Panc1 (cell line): ENCODE results near the gene ZFP92.

Experiments used
- POLR2AphosphoS5 ChIP-seq: IDR thresholded peaks from 2 replicates; pipeline ENCODE4 v1.6.1; 2012; ENCODE audit warnings: mild to moderate bottlenecking, low read depth, low read length, moderate library complexity
- TCF7L2 ChIP-seq: IDR thresholded peaks from 2 replicates; pipeline ENCODE4 v1.6.1; 2011; ENCODE audit warnings: mild to moderate bottlenecking, low read depth, low read length, inconsistent platforms
- TF ChIP-seq, protein P1 (sequence below): fragments of 450-650 bp; IDR thresholded peaks from 2 replicates; pipeline ENCODE4 v1.5.1; 2017; ENCODE audit warnings: mild to moderate bottlenecking
- TF ChIP-seq, protein P2 (sequence below), 2 experiments: IDR thresholded peaks; 2 replicates each; pipeline ENCODE4 v1.6.1; 2011 to 2012; ENCODE audit warnings: low read depth in 2 of 2, control low read depth in 1 of 2, low read length in 1 of 2, mild to moderate bottlenecking in 1 of 2, moderate library complexity in 1 of 2; ENCODE audit not compliant: insufficient read depth in 1 of 2

DNA sequence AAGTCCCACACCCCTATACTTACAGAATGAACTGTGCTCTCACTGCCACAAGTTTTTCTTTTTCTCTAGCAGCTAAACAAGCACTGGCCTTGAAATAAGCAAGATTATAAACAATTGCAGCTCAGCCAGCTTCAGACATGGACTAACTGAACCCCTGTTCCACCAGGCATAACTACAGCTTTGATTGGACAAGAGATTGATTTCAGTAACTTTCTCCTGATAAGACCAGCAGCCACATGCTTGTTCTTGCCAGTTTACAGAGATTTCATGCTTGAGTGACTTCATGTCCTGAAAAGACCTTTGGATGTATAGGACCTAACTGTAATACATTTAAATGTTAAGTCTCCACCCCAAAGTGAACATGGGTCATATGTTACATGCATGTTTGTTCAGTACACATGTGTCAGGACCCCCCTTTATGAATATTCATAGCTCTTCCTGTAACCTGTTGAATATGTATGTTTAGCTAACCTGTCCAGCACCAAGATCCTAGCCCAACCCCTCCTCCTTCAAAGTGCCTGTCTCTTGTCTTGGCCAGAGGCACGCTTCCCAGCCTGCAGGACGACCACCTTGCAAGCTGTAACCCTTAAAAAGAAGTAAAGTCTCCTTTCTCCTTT is 49.4 kb upstream of the ZFP92 start:
- no peak for TF ChIP-seq POLR2AphosphoS5
- TF ChIP-seq, protein P1, sequence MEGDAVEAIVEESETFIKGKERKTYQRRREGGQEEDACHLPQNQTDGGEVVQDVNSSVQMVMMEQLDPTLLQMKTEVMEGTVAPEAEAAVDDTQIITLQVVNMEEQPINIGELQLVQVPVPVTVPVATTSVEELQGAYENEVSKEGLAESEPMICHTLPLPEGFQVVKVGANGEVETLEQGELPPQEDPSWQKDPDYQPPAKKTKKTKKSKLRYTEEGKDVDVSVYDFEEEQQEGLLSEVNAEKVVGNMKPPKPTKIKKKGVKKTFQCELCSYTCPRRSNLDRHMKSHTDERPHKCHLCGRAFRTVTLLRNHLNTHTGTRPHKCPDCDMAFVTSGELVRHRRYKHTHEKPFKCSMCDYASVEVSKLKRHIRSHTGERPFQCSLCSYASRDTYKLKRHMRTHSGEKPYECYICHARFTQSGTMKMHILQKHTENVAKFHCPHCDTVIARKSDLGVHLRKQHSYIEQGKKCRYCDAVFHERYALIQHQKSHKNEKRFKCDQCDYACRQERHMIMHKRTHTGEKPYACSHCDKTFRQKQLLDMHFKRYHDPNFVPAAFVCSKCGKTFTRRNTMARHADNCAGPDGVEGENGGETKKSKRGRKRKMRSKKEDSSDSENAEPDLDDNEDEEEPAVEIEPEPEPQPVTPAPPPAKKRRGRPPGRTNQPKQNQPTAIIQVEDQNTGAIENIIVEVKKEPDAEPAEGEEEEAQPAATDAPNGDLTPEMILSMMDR: no peak
- no peak for TF ChIP-seq TCF7L2
- TF ChIP-seq, protein P2, sequence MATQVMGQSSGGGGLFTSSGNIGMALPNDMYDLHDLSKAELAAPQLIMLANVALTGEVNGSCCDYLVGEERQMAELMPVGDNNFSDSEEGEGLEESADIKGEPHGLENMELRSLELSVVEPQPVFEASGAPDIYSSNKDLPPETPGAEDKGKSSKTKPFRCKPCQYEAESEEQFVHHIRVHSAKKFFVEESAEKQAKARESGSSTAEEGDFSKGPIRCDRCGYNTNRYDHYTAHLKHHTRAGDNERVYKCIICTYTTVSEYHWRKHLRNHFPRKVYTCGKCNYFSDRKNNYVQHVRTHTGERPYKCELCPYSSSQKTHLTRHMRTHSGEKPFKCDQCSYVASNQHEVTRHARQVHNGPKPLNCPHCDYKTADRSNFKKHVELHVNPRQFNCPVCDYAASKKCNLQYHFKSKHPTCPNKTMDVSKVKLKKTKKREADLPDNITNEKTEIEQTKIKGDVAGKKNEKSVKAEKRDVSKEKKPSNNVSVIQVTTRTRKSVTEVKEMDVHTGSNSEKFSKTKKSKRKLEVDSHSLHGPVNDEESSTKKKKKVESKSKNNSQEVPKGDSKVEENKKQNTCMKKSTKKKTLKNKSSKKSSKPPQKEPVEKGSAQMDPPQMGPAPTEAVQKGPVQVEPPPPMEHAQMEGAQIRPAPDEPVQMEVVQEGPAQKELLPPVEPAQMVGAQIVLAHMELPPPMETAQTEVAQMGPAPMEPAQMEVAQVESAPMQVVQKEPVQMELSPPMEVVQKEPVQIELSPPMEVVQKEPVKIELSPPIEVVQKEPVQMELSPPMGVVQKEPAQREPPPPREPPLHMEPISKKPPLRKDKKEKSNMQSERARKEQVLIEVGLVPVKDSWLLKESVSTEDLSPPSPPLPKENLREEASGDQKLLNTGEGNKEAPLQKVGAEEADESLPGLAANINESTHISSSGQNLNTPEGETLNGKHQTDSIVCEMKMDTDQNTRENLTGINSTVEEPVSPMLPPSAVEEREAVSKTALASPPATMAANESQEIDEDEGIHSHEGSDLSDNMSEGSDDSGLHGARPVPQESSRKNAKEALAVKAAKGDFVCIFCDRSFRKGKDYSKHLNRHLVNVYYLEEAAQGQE (IDR thresholded peaks at IDR 0.05; ENCODE audit: insufficient read depth in 1 of 2, low read depth in 2 of 2, low read length in 1 of 2): no peak
